SK-N-SH (cell line): ENCODE data around the gene CAGE1. TPM values are rescaled to one million over a fixed set of nuclear protein-coding genes. Genes with fewer than 3 reads are reported as not detected.
"Not testable (repeated sequence)": the region's sequence is repeated elsewhere in the genome, so short reads cannot be mapped to it uniquely, and the experiment has no call there.

Experiments used
- CTCF ChIA-PET: fragments of 300-600, 350-600 bp; formaldehyde crosslinking; extraction: SDS; loops from one replicate; lab custom pipeline; 2021; lab: Yijun Ruan, JAX
- POLR2A ChIA-PET: fragments of 350-600 bp; sonication (Branson Sonifier 250); formaldehyde crosslinking; extraction: SDS; loops from one replicate; lab custom pipeline; 2020; ENCODE audit warnings: antibody characterized with exemption, inconsistent platforms; lab: Yijun Ruan, JAX
- DNase-seq: peaks from one replicate; pipeline ENCODE4 v3.0.0; 2012
- H2AFZ ChIP-seq: fragments of 200-600 bp; sonication (generic); 2 replicates; pipeline ENCODE4 v1.8.1; 2016; ENCODE audit warnings: antibody characterized with exemption, mild to moderate bottlenecking, low read depth
- H3F3A ChIP-seq: fragments of 200-600 bp; sonication (generic); replicated peaks from 2 replicates; pipeline ENCODE3; 2016; ENCODE audit warnings: antibody characterized with exemption, mild to moderate bottlenecking; ENCODE audit not compliant: insufficient read depth
- H3K27ac ChIP-seq, 2 experiments: fragments of 200-500 bp in 1 of 2; fragments of 200-600 bp in 1 of 2; sonication (Bioruptor generic) in 1 of 2; sonication (generic), shearing (Covaris generic) in 1 of 2; 2 replicates each; pipeline versions ENCODE4 v1.5.1 to v1.6.1; 2014 to 2016; ENCODE audit warnings: low read depth in 2 of 2, inconsistent platforms in 1 of 2, low read length in 1 of 2, mild to moderate bottlenecking in 1 of 2, mixed read lengths in 1 of 2
- H3K27me3 ChIP-seq: fragments of 200-600 bp; sonication (generic), shearing (Covaris generic); 2 replicates; pipeline ENCODE4 v1.6.1; 2016; ENCODE audit warnings: mixed run types; ENCODE audit not compliant: insufficient read depth
- H3K36me3 ChIP-seq, 2 experiments: fragments of 200-500 bp in 1 of 2; fragments of 200-600 bp in 1 of 2; sonication (Bioruptor generic) in 1 of 2; sonication (generic) in 1 of 2; replicated peaks in 1 of 2; 2 replicates each; pipeline versions ENCODE3 to v1.5.1; 2014 to 2016; ENCODE audit warnings: low read length in 1 of 2, mild to moderate bottlenecking in 1 of 2; ENCODE audit not compliant: insufficient read depth in 2 of 2, control insufficient read depth in 1 of 2
- H3K4me1 ChIP-seq, 2 experiments: fragments of 200-500 bp in 1 of 2; fragments of 200-600 bp in 1 of 2; sonication (Bioruptor generic) in 1 of 2; sonication (generic), shearing (Covaris generic) in 1 of 2; 2 replicates each; pipeline versions ENCODE4 v1.5.1 to v1.6.1; 2014 to 2016; ENCODE audit warnings: low read depth in 1 of 2, low read length in 1 of 2, mixed run types in 1 of 2; ENCODE audit not compliant: insufficient read depth in 2 of 2, control insufficient read depth in 1 of 2
- H3K4me2 ChIP-seq: fragments of 200-600 bp; sonication (generic), shearing (Covaris generic); 2 replicates; pipeline ENCODE4 v1.6.1; 2017; ENCODE audit warnings: mixed run types
- H3K4me3 ChIP-seq, 2 experiments: fragments of 200-500 bp in 1 of 2; fragments of 200-600 bp in 1 of 2; sonication (Bioruptor generic) in 1 of 2; sonication (generic), shearing (Covaris generic) in 1 of 2; 2 replicates each; pipeline versions ENCODE4 v1.5.1 to v1.8.1; 2014 to 2016; ENCODE audit warnings: low read depth in 2 of 2, inconsistent platforms in 1 of 2, low read length in 1 of 2, mild to moderate bottlenecking in 1 of 2, mixed read lengths in 1 of 2, moderate library complexity in 1 of 2
- H3K79me2 ChIP-seq: fragments of 200-600 bp; sonication (generic); 2 replicates; pipeline ENCODE4 v1.8.1; 2017; ENCODE audit warnings: mild to moderate bottlenecking; ENCODE audit not compliant: insufficient read depth
- H3K9ac ChIP-seq: fragments of 200-600 bp; sonication (generic); 2 replicates; pipeline ENCODE4 v1.6.1; 2017; ENCODE audit warnings: mixed run types
- H3K9me2 ChIP-seq: fragments of 200-600 bp; sonication (generic); 2 replicates; pipeline ENCODE4 v1.6.1; 2017; ENCODE audit warnings: mixed run types
- H3K9me3 ChIP-seq: fragments of 200-600 bp; sonication (generic); 2 replicates; pipeline ENCODE4 v1.6.1; 2017; ENCODE audit warnings: mixed run types, mild to moderate bottlenecking, moderate library complexity
- H4K20me1 ChIP-seq: fragments of 200-600 bp; sonication (generic); 2 replicates; pipeline ENCODE4 v1.6.1; 2017; ENCODE audit warnings: mild to moderate bottlenecking, mixed run types; ENCODE audit not compliant: insufficient read depth
- CHD2 ChIP-seq: fragments of 150-350 bp; IDR thresholded peaks from 2 replicates; pipeline ENCODE4 v1.6.1; 2018; ENCODE audit warnings: low read length; ENCODE audit not compliant: partially characterized antibody
- EP300 ChIP-seq, 2 experiments: IDR thresholded peaks; 2 replicates each; pipeline versions ENCODE4 v1.4.0 to v1.6.1; 2012; ENCODE audit warnings: borderline replicate concordance in 1 of 2, low read depth in 1 of 2, low read length in 1 of 2
- FOXJ3 ChIP-seq: sonication (generic); formaldehyde crosslinking; IDR thresholded peaks from 2 replicates; pipeline ENCODE4 v1.5.1; 2020; ENCODE audit warnings: mild to moderate bottlenecking, missing genetic modification reagents
- FOXM1 ChIP-seq: IDR thresholded peaks from 2 replicates; pipeline ENCODE4 v1.4.0; 2012; ENCODE audit warnings: low read depth, mild to moderate bottlenecking
- GABPA ChIP-seq: IDR thresholded peaks from 2 replicates; pipeline ENCODE4 v1.4.0; 2012; ENCODE audit warnings: low read depth, mild to moderate bottlenecking
- MXI1 ChIP-seq: IDR thresholded peaks from 2 replicates; pipeline ENCODE4 v1.6.1; 2012; ENCODE audit warnings: mild to moderate bottlenecking, low read depth, low read length, improper control_type of control experiment
- SMC3 ChIP-seq: IDR thresholded peaks from 2 replicates; pipeline ENCODE4 v1.6.1; 2012; ENCODE audit warnings: low read depth, low read length, improper control_type of control experiment
- WGBS: methylation state at CpG from one replicate; pipeline ENCODE4 v1.1.6; 2017; ENCODE audit warnings: low lambda C conversion rate; 5-methylcytosine and 5-hydroxymethylcytosine counted together
- polyA plus RNA-seq, 3 experiments: library from polyadenylated mRNA; depleted of rRNA; stranded (reverse); fragments of >200 nt; gene quantifications; 2 replicates each; pipeline ENCODE4 v1.2.3, GENCODE V29; 2012
- TF ChIP-seq, protein P1 (sequence below): IDR thresholded peaks from 2 replicates; pipeline ENCODE4 v1.4.0; 2012; ENCODE audit warnings: low read depth, borderline replicate concordance

The CAGE1 gene
- polyA plus RNA-seq, 1 of the 3 experiments (the other 2 are of a cell fraction), result not detected

DNA sequence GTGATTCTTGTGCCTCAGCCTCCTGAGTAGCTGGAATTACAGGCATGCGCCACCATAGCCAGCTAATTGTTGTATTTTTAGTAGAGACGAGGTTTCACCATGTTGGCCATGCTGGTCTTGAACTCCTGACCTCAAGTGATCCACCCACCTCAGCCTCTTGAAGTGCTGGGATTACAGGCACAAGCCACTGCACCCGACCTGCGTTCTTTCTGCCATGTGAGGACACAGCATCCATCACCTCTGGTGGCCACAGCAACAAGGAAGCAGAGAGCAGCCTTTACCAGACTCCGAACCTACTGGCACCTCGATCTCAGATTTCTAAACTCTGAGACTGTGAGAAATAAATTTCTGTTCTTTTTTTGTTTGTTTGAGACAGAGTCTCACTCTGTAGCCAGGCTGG is 67.7 kb downstream of the CAGE1 start:
- H3K4me2 ChIP-seq, H2AFZ ChIP-seq, H3K79me2 ChIP-seq, H4K20me1 ChIP-seq, H3K9me3 ChIP-seq, CTCF ChIA-PET, H3K4me1 ChIP-seq, H3K9ac ChIP-seq, H3K36me3 ChIP-seq, H3F3A ChIP-seq, H3K4me3 ChIP-seq, H3K27me3 ChIP-seq, H3K9me2 ChIP-seq, POLR2A ChIA-PET, H3K27ac ChIP-seq, DNase-seq: not testable (repeated sequence)
- 76% methylated on average over 6 of the region's 6 CpGs for WGBS

DNA sequence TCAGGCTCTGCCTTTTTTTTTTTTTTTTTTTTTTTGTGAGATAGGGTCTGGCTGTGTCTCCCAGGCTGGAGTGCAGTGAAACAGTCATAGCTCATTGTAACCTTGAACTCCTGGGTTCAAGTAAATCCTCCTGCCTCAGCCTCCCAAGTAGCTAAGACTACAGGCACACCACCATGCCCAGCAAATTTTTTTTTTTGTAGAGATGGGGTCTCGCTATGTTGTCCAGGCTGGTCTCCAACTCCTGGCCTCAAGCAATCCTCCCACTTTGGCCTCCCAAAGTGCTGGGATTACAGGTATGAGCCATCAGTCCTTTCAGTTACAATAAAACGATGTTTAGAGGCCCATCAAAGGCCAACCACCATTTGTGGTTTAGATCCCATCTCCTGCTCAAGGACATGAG is 70.1 kb downstream of the CAGE1 start:
- not testable (repeated sequence) for DNase-seq, H3K4me3 ChIP-seq, H3K27me3 ChIP-seq, H3K79me2 ChIP-seq, H3K4me1 ChIP-seq, H3K27ac ChIP-seq, H3F3A ChIP-seq, H3K9me3 ChIP-seq, H3K9ac ChIP-seq, H2AFZ ChIP-seq, H3K4me2 ChIP-seq, H3K9me2 ChIP-seq, H4K20me1 ChIP-seq, H3K36me3 ChIP-seq
- 65% methylated on average over 2 of the region's 2 CpGs for WGBS
- CTCF ChIA-PET, result interaction anchor here (0.7 kb wide), 1 partner anchor 35 kb away, joined by 3 read pairs; no protein-coding TSS in a partner anchor
- POLR2A ChIA-PET, result interaction anchor here (0.6 kb wide), 1 partner anchor 36 kb away, joined by 3 read pairs; no protein-coding TSS in a partner anchor

DNA sequence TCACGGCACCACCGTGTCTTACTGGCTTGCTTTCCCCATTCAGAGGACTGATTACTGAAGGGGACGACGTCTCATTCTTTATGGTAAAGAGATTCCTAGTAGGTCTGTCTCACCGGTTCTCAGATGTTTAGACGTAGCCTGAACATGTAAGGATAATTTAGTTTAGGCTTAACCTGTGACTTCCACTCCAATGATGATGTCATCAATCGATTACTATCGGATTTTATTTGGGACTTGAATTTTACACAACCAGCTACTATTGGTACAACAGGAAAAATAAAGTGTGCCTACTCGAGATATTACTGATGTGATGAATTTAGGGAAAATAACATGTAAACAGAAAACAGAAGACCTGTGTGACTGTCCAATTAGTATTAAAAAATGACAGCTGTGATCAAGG is 72.0 kb downstream of the CAGE1 start:
- Histone ChIP-seq H4K20me1 (no peaks in the 10 kb centered on the region), H3K4me3 (no peak overlapping the region), H3K9me3 (no peaks in the 10 kb centered on the region), H3K79me2 (peaks cover 4% of the 10 kb centered on the region; the same call in 1 of the 2 replicates), H3K36me3 (no peaks in the 10 kb centered on the region), H3K27me3 (no peaks in the 10 kb centered on the region), H3F3A (peaks cover 3% of the 10 kb centered on the region), H3K4me2 (no peak overlapping the region), H3K9ac (no peak overlapping the region), H2AFZ (no peak overlapping the region), H3K4me1 (peaks cover 0 to 4% of the 10 kb centered on the region in 2 experiments; a peak in 2 of 4 replicates), H3K9me2 (no peaks in the 10 kb centered on the region), H3K27ac (no peak overlapping the region)
- WGBS, result 85% methylated on average over 9 of the region's 9 CpGs
- no peak for DNase-seq
- ChIA-PET CTCF (interaction anchor here (0.9 kb wide), 1 partner anchor 14 kb away, joined by 3 read pairs; no protein-coding TSS in a partner anchor), POLR2A (interaction anchor here (0.6 kb wide), 1 partner anchor 49 kb away, joined by 3 read pairs; no protein-coding TSS in a partner anchor)
- TF ChIP-seq CHD2 (no peak), FOXJ3 (CRISPR knock-in tag) (no peak), EP300 (IDR thresholded peaks at IDR 0.05; ENCODE audit: borderline replicate concordance in 1 of 2, low read depth in 1 of 2, low read length in 1 of 2) (no peak), SMC3 (no peak), FOXM1 (no peak), MXI1 (no peak), GABPA (no peak)
- TF ChIP-seq, protein P1, sequence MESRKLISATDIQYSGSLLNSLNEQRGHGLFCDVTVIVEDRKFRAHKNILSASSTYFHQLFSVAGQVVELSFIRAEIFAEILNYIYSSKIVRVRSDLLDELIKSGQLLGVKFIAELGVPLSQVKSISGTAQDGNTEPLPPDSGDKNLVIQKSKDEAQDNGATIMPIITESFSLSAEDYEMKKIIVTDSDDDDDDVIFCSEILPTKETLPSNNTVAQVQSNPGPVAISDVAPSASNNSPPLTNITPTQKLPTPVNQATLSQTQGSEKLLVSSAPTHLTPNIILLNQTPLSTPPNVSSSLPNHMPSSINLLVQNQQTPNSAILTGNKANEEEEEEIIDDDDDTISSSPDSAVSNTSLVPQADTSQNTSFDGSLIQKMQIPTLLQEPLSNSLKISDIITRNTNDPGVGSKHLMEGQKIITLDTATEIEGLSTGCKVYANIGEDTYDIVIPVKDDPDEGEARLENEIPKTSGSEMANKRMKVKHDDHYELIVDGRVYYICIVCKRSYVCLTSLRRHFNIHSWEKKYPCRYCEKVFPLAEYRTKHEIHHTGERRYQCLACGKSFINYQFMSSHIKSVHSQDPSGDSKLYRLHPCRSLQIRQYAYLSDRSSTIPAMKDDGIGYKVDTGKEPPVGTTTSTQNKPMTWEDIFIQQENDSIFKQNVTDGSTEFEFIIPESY, result no peak
